Pancreas (tissue), 10 donors: ENCODE results near the gene AP3S1. TPM values are rescaled to one million over a fixed set of nuclear protein-coding genes. Genes with fewer than 3 reads are reported as not detected.
A peak's percentile ranks its signal among the peaks of the same experiment; 100 is the strongest.

Source experiments
- ATAC-seq, 4 donors: fragments of 200-7000 bp; cut with Tn5 transposase; one replicate each; pipeline versions ENCODE4 v1.8.0 to v1.9.1; 2020; ENCODE audit warnings: mild to moderate bottlenecking in 4 of 4, moderate library complexity in 4 of 4
- DNase-seq, 6 donors: peaks; one replicate each; pipeline ENCODE4 v3.0.0-alpha.2; 2020
- FAIRE-seq: peaks from 2 replicates; lab custom pipeline; 2012; peaks lifted over from hg19 to GRCh38; lab: Jason Lieb, UNC
- H3K27ac ChIP-seq, 4 donors: fragments of 200-600 bp; sonication (generic); 1 replicate in 3 of 4; 2 replicates in 1 of 4; pipeline versions ENCODE4 v1.5.0 to v1.8.0; 2020
- H3K27me3 ChIP-seq, 4 donors: fragments of 200-600 bp; one replicate each; pipeline ENCODE4 v1.8.0; 2021
- H3K36me3 ChIP-seq, 3 donors: fragments of 200-600 bp; sonication (generic) in 1 of 3; one replicate each; pipeline versions ENCODE4 v1.5.0 to v1.8.0; 2020 to 2021
- H3K4me1 ChIP-seq, 3 donors: fragments of 200-600 bp; one replicate each; pipeline ENCODE4 v1.8.0; 2021
- H3K4me3 ChIP-seq, 4 donors: fragments of 200-600 bp; sonication (generic) in 2 of 4; one replicate each; pipeline versions ENCODE4 v1.5.0 to v1.8.0; 2020 to 2021
- H3K9me3 ChIP-seq, 4 donors: fragments of 200-600 bp; one replicate each; pipeline ENCODE4 v1.8.0; 2021
- CTCF ChIP-seq, 4 donors: fragments of 200-600 bp; sonication (generic) in 3 of 4; IDR thresholded peaks; one replicate each; pipeline versions ENCODE4 v1.5.0 to v1.8.0; 2021; ENCODE audit warnings: antibody characterized with exemption in 4 of 4
- WGBS, 2 donors: extraction: QIAGEN DNeasy Blood & Tissue Kit; methylation state at CpG; one replicate each; pipeline ENCODE4 v1.1.7; 2013; 5-methylcytosine and 5-hydroxymethylcytosine counted together
- intact Hi-C, 3 donors: fragments of 100-400 bp; cut with DNase I; formaldehyde crosslinking; loops; one replicate each; pipeline versions ENCODE4 v1.11.1 to v1.14.2; 2022
- polyA plus RNA-seq, 2 donors: library from polyadenylated mRNA; stranded (reverse); fragments of 200-250 nt; gene quantifications; one replicate each; pipeline ENCODE4 v1.2.3, GENCODE V29; 2013
- total RNA-seq, 6 donors: library from RNA; stranded (reverse); fragmentation: NEBNext Ultra II Directional in 4 of 6; extraction: Animal tissue kit (Norgen Biotek cat#: 25700) in 4 of 6; gene quantifications; one replicate each; pipeline versions ENCODE4 v1.2.1 to v1.2.4, GENCODE V29; 2021 to 2023
- donor health status: healthy with polysubstance abuse.
- donor health status: DM: no; HTN: no; CAD: no; lungs with moderate emphysema.
- donor health status: DM: no; HTN: no; CAD: no.
- donor health status: control.
- donor health status: control.
- donor health status: Bipolar disorder and iron deficiency.
- donor health status: DM: yes; HTN: yes; CAD: no.
- donor health status: DM: no; HTN: no; CAD: no.
- donor health status: DM: no; HTN: no; CAD: no.
- donor health status: DM: yes; HTN: yes; CAD: no.

AP3S1 gene
- total and polyA plus RNA-seq, 8 donors: 26.0 to 58.4 (median 47.9) TPM

GRCh38 chr5:115847290-115847689 lies 5.6 kb downstream of the AP3S1 start:
- ATAC-seq (no peak), DNase-seq (no peak), FAIRE-seq (no peak)
- Histone ChIP-seq H3K4me3 (no peak overlapping the region), H3K27ac (no peak overlapping the region), H3K9me3 (no peaks in the 10 kb centered on the region), H3K27me3 (no peaks in the 10 kb centered on the region), H3K36me3 (no peaks in the 10 kb centered on the region), H3K4me1 (peaks cover 16 to 36% (median 24%) of the 10 kb centered on the region in 3 donors)
- 81% methylated on average over 7 of the region's 7 CpGs for WGBS, 2 donors
- intact Hi-C loops: no loop called here
- no peak for TF ChIP-seq CTCF (IDR thresholded peaks at IDR 0.05)

- no peak for TF ChIP-seq CTCF (IDR thresholded peaks at IDR 0.05)
- WGBS, 2 donors: 87 to 91% methylated on average over 3 of the region's 3 CpGs
- DNase-seq (no peak), ATAC-seq (no peak), FAIRE-seq (no peak)
- Histone ChIP-seq H3K4me3 (no peak overlapping the region), H3K27me3 (no peaks in the 10 kb centered on the region), H3K4me1 (peaks cover 11 to 22% (median 16%) of the 10 kb centered on the region in 3 donors), H3K9me3 (no peaks in the 10 kb centered on the region), H3K36me3 (no peaks in the 10 kb centered on the region), H3K27ac (no peak overlapping the region)
- intact Hi-C loops: no loop called here
Measured at GRCh38 chr5:115849258-115849798, 7.6 kb downstream of the AP3S1 start.

DNA sequence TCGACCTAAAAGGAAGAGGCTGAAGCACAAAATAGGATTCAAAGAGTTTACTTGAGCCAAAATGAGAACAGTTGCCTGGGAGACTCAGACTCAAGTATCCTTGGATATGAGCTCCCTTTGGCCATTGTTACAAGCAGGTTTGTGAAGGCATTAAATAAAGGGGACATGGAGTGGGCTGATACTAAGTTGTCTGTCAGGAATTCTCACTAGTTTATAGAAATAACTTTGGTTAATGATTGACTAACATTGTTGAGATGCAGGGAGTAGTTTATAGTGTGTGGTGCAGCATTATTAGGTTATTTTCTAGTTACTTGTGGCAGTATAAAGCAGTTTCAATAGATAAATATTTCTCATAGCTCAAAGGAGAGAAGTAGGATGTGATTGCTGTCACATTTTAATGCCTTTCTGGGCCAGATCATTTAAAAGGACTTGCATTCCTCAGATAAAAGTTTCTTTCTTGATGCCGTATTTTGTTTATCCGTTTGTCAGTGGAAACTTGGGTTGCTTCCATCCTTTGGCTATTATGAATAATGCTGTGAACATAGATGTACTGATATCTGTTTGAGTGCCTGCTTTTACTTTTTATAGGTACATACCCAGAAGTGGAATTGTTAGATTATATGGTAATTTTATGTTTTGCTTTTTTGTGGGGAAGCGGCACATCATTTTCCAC lies 9.1 kb downstream of the AP3S1 start:
- TF ChIP-seq CTCF (IDR thresholded peaks at IDR 0.05): no peak
- no peak overlapping the region for H3K4me3 ChIP-seq
- H3K27ac ChIP-seq: no peak overlapping the region
- WGBS, 2 donors: 36 to 45% methylated on average over 4 of the region's 4 CpGs
- intact Hi-C loops: no loop called here
- DNase-seq (no peak), ATAC-seq (peak in 2 of 4 donors; percentile 45 to 60), FAIRE-seq (no peak)
- H3K36me3 ChIP-seq: no peaks in the 10 kb centered on the region
- H3K4me1 ChIP-seq: peaks cover 9 to 19% (median 16%) of the 10 kb centered on the region in 3 donors
- no peaks in the 10 kb centered on the region for H3K9me3 ChIP-seq
- no peaks in the 10 kb centered on the region for H3K27me3 ChIP-seq

GRCh38 chr5:115854139-115854538 lies 12.4 kb downstream of the AP3S1 start:
- no peaks in the 10 kb centered on the region for H3K27me3 ChIP-seq
- H3K9me3 ChIP-seq: no peaks in the 10 kb centered on the region
- FAIRE-seq (no peak), DNase-seq (no peak), ATAC-seq (no peak)
- no peak for TF ChIP-seq CTCF (IDR thresholded peaks at IDR 0.05)
- no peak overlapping the region for H3K4me3 ChIP-seq
- H3K4me1 ChIP-seq: peaks cover 10 to 27% (median 11%) of the 10 kb centered on the region in 3 donors
- intact Hi-C loops: no loop called here
- no peaks in the 10 kb centered on the region for H3K36me3 ChIP-seq
- H3K27ac ChIP-seq: no peak overlapping the region
- 94 to 96% methylated on average over 3 of the region's 3 CpGs for WGBS, 2 donors

DNA sequence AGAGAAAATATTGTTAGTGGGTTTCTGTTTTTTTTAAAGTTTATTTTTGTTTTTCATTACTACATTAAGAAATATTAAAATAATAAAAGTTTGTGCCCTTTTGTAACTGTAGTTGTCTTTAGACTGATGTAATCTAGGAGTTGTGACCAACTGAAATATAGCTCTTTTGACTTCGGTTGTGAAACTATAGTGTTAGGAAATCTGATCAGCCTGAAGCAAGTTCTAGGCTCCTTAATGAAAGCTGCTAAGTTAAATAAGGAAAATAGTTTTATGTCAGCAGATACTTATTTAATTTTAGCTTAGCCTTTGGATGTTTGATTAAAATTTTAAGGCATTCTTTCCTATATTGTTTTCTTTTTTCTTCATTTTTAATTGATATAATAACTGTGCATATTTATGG lies 14.2 kb downstream of the AP3S1 start:
- Histone ChIP-seq H3K27me3 (no peaks in the 10 kb centered on the region), H3K36me3 (no peaks in the 10 kb centered on the region), H3K9me3 (no peaks in the 10 kb centered on the region), H3K27ac (no peak overlapping the region), H3K4me3 (no peak overlapping the region), H3K4me1 (peaks cover 10 to 23% (median 11%) of the 10 kb centered on the region in 3 donors)
- FAIRE-seq (peak; percentile 45), ATAC-seq (no peak), DNase-seq (no peak)
- 78 to 84% methylated on average over 1 of the region's 1 CpG for WGBS, 2 donors
- intact Hi-C loops: no loop called here
- TF ChIP-seq CTCF (IDR thresholded peaks at IDR 0.05): no peak
